ENCODE measurements around the gene SOS2.
A peak's percentile ranks its signal among the peaks of the same experiment; 100 is the strongest.

Gene SOS2
- 73.2 to 96.1 (median 85.7) reads per million in 4 donors for total RNA-seq

GRCh38 chr14:50231475-50232275, at the start of gene SOS2:
SOS2 (minus strand) TSS chr14:50231578; CDS start chr14:50231283, 295 bp downstream.
- peak; percentile 70 to 84 (median 78) for DNase-seq

GRCh38 chr14:50272498-50272897, 41.1 kb upstream of the SOS2 start:
- DNase-seq = no peak

- DNase-seq = no peak
Observed at GRCh38 chr14:50270932-50271331, 39.6 kb upstream of the SOS2 start.

GRCh38 chr14:50265029-50265428, 33.7 kb upstream of the SOS2 start:
- no peak for DNase-seq

GRCh38 chr14:50263321-50263720, 31.9 kb upstream of the SOS2 start:
- no peak for DNase-seq

GRCh38 chr14:50262865-50263264, 31.5 kb upstream of the SOS2 start:
- DNase-seq = no peak

- peak in 2 of 5 donors; percentile 3 to 33 for DNase-seq
Observed at GRCh38 chr14:50260511-50260910, 29.1 kb upstream of the SOS2 start.

GRCh38 chr14:50260072-50260471, 28.7 kb upstream of the SOS2 start:
- DNase-seq = no peak

- DNase-seq = no peak
Observed at GRCh38 chr14:50257732-50258131, 26.4 kb upstream of the SOS2 start.

- DNase-seq = no peak
Observed at GRCh38 chr14:50254248-50254647, 22.9 kb upstream of the SOS2 start.

GRCh38 chr14:50249136-50249775, 17.9 kb upstream of the SOS2 start:
- no peak for DNase-seq

GRCh38 chr14:50247245-50247644, 15.9 kb upstream of the SOS2 start:
- no peak for DNase-seq

GRCh38 chr14:50242566-50243310, 11.4 kb upstream of the SOS2 start:
- no peak for DNase-seq

- no peak for DNase-seq
Observed at GRCh38 chr14:50242096-50242495, 10.7 kb upstream of the SOS2 start.

GRCh38 chr14:50237427-50237826, 6.0 kb upstream of the SOS2 start:
- DNase-seq = no peak

GRCh38 chr14:50233951-50234250, 2.5 kb upstream of the SOS2 start:
- peak in 1 of 5 donors; percentile 67 for DNase-seq

GRCh38 chr14:50233166-50233950, 2.0 kb upstream of the SOS2 start:
- no peak for DNase-seq

GRCh38 chr14:50232276-50232642, 881 bp upstream of the SOS2 start:
- no peak for DNase-seq

- peak in 3 of 5 donors; percentile 12 to 74 (median 18) for DNase-seq
Observed at GRCh38 chr14:50230701-50231474, 490 bp downstream of the SOS2 start.

GRCh38 chr14:50230401-50230700, 1.0 kb downstream of the SOS2 start:
- no peak for DNase-seq

GRCh38 chr14:50229681-50230080, 1.7 kb downstream of the SOS2 start:
- no peak for DNase-seq

GRCh38 chr14:50228313-50228712, 3.1 kb downstream of the SOS2 start:
- no peak for DNase-seq

GRCh38 chr14:50225974-50226297, 5.4 kb downstream of the SOS2 start:
- DNase-seq = no peak

Measured in T-helper 1 cell (primary cell).